ENCODE measurements around the gene C11orf91.
"Not testable (repeated sequence)": the region's sequence is repeated elsewhere in the genome, so short reads cannot be mapped to it uniquely, and the experiment has no call there.

Gene C11orf91

DNA sequence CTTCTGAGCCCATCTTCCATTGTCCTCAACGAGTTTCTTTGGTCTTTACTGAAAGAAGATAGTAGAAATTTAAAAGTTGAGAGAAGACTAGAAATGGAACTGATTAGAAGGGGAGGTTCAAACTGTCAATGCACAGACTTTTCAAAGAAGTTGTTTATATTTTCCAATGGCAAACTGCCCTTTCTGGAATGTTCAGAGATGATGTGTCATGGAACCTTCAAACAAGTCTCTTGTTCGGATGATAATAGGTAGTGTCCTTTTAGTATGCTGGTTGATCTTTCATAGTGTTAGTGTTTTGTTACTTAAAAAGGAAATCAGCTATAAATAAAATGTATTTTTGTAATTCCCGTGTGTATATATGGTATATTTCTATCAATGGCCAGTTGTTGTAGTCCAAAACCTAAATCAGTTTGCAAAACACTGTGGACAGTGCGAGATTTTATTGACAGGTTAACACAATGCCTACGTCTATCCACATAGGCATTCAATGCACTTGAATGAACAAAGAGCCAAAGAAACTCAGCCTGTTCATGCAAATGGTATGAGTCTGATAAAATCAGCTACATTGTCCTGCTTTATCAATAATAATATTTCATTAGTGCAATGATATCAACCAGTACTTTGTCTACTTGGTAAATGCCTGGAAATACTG lies 30.9 kb downstream of the C11orf91 start:
- DNase-seq (ENCODE audit: low read depth in 2 of 2): no peak

DNA sequence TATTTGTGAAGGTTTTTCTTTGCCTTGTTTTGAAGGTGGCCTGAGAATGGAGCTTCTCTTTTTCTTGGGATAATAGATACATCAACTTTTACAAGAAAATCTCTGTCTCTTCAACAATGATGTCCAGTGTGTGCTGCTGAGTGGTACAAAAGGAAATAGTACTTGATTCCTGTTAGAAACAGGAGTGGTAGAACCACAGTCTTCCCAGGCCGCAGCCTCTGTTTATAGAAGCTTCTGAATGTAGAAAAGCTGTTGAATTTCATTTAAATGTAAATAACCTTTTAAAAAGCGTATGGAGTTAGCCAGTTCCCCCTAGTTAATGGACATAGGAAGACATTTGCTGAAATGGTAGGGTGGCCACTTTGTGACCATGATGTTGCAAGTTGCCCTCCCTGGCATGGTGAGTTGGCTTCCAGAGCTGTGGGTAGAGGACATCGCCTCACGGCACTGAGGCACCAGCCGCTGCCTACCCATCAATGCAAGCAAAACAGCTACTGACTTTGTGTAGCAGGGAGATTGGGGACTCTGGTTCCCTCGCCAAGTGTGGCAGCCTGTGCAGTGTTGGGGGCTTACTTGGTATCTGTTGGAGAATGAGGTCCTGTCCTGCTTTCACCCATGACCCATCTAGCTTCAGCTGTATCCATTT lies 31.6 kb downstream of the C11orf91 start:
- DNase-seq (ENCODE audit: low read depth in 2 of 2): no peak

DNA sequence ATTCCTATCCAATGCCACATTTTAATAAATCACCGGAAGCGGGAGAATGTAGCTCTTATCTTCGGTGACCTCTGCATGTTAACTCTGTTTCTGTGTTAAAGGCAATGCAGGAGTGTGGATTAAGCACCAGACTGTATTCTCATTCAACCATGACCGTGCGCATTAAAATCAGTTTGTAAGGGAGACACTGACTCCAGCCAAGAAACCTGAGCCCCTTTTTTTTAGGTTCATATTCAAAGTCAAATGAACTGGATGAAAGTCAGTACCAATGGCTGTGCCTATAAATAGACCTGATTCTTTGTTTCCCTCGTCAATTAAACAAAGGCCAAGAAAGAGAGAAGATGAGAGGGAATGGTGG lies 32.2 kb downstream of the C11orf91 start:
- no peak for DNase-seq (ENCODE audit: low read depth in 2 of 2)

DNA sequence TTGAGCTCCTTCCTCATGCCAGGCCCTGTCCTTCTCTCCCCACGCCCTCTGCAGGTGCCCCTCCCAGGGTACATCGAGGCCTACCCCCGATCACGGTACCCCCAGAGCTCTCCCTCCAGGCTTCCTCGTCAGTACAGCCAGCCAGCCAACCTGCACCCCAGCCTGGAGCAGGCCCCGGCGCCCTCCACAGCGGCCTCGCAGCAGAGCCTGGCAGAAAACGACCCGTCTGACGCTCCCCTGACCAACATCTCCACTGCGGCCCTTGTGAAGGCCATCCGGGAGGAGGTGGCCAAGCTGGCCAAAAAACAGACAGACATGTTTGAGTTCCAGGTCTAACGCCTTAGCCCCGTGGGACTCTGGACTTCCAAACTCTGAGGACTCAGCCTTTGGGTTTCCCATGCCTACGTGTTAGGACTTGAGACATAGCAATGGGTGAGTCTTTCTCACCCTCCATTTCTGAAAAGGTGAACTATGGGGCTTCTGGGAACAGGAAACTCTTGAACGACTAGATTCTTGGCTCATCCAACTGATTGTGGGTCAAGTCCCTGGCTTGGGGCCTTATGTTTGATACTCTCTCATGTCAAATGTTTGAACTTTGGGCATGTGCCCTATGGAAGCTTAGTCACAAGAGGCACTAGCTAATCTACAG lies 32.7 kb downstream of the C11orf91 start:
- no peak for DNase-seq (ENCODE audit: low read depth in 2 of 2)

DNA sequence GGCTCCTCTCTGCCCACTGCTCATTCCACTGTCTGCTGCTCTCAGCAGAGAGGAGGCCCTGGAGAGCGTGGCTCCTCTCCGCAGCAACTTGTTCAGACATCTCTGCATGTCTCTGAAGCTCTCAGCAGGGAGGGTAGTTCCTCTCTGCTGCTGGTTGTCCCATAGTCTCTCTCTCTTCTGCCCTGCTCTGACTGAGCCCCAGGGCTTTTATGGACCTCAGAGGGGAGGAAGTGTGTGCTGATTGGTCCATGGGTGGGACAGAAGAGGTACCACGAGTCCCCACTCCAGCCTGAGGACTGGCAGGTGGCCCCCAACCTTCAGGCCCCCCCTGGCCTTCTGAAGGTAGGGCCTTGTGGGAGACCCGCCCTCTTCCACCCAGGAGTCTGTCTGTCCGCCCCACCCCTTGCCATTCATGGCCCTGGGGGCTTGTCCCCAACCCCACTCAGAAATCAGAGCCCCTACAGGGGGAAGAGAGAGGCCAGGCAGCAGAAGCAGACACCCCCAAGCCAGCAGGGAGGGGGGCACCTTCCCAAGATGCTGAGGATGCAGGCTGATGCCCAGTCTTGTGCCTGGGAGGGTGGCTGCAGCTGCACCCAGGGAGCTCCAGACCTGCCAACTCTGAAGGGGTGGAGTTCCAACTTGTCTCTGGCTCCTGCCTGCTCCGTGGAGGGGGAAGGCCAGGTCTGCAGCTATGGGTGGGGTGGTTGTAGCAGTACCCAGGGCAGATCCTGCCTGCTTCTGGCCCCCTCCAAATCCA lies 35.1 kb downstream of the C11orf91 start:
- DNase-seq (ENCODE audit: low read depth in 2 of 2): no peak

DNA sequence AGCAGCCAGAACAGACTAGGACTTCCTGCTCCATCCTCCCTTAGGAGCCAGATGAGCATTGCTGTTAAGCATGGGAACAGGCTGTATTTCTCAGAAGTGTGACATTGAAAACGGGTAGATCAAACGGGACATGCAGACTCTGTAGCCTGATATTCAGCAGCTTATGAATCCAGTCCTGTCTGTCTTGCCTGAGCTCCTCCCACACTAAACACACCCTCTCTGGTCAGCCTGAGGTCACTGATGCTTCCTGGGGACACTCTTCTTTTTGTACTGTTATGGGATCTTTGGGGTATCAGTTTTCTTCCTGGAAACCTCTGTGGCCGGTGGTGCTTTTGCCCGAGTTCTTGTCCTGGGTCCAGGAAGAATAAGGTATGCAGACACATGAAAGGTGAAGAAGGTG lies 35.8 kb downstream of the C11orf91 start:
- DNase-seq (ENCODE audit: low read depth in 2 of 2): no peak

DNA sequence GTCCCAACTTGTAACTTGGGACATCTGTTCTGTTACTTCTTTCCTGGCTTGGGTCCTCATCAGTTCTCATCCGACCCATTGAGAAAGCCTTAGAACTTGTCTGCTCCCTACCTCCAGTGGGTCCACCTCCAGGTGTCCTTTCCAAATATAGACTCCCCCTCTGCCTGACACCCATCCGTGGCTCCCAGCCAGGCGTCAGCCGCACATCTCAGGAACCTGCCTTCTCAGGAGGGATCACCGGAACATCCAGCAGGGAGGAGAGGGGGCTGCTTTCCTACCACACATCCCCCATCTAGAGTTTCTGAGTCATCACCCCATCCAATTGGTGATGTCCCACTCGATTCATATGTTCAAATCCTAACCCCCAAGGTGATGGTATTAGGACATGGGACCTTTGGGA lies 36.5 kb downstream of the C11orf91 start:
- no peak for DNase-seq (ENCODE audit: low read depth in 2 of 2)

DNA sequence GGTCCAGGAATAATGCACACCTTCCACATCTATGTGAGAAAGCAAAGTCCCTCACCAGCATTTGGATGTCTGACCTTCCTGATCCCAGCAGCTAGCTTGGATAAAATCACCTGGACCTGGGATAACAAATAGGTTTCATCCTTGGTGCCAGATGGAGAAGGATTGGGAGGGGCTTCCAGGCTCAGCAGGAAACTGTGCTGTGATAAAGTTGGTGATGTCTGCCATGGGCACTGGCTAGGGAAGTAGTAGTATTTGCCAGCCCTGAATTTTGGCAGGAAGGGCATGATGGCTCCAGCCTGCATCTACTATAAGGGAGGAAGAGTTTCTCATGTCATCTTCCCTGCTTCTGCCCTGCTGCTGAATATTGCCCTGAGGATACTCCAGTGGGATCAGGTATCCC lies 37.5 kb downstream of the C11orf91 start:
- no peak for DNase-seq (ENCODE audit: low read depth in 2 of 2)

DNA sequence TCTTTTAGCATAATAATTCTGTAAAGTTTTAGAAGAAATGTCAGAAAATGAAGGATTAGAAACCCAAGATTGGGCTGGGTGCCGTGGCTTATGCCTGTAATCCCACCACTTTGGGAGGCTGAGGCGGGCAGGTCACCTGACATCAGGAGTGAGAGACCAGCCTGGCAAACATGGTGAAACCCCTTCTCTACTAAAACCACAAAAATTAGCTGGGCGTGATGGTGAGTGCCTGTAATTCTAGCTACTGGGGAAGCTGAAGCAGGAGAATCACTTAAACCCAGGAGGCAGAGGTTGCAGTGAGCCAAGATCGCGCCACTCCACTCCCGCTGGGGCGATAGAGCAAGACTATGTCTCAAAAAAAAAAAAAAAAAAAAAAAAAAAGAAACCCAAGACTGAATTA lies 39.1 kb downstream of the C11orf91 start:
- not testable (repeated sequence) for DNase-seq (ENCODE audit: low read depth in 2 of 2)

DNA sequence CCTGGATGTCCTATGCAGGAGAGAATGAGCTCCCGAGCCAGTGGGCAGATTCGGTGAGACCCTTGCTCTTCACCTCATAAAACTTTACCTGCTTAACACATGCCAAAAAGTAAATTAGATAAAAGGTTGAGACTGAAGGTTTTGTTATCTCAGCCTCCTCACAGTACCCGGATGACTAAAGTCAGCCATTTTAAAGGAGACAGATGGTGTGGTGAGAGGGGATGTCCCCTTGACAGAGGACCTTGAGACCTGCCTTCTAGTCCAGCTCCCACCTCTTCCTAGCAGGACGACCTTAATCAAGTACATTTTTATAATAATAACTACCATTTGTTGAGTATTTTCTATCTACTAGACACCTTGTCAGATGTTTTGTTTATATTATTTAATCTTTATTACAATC lies 39.7 kb downstream of the C11orf91 start:
- no peak for DNase-seq (ENCODE audit: low read depth in 2 of 2)

DNA sequence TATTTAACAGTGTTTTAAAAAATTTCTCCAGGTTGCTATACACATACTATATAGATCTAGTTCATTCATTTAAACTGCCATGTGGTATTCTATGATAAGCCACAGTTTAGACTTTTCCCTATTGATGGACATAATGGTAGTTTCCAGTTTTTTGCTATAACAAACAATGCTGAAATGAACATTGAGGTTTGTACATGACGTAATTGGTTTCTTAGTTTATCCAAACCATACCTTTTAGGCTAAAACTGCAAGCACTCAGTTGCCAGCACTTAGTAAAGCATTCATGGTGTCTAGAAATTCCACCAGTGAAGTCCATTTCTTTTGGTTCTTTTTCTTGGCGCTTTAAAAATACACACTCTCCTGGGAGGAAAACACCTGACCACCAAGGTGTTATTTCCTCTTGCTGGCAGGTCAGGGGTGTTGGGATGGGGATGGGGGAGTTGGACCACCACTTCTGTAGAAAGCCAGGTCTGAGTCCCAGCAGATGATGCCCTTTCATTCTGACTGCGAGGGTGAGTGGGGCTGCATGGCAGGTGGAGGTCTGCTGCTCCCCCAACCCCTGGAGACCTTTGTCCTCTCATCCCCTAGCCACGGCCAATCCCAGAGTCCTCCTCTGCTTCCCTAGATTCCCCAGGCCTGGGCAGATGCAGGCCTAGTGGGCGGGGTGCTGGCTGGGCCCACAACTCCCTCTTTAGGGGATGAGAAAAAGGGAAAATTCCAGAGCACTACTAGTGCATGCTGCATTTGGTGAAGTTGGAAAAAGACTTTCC lies 41.1 kb downstream of the C11orf91 start:
- no peak for DNase-seq (ENCODE audit: low read depth in 2 of 2)

DNA sequence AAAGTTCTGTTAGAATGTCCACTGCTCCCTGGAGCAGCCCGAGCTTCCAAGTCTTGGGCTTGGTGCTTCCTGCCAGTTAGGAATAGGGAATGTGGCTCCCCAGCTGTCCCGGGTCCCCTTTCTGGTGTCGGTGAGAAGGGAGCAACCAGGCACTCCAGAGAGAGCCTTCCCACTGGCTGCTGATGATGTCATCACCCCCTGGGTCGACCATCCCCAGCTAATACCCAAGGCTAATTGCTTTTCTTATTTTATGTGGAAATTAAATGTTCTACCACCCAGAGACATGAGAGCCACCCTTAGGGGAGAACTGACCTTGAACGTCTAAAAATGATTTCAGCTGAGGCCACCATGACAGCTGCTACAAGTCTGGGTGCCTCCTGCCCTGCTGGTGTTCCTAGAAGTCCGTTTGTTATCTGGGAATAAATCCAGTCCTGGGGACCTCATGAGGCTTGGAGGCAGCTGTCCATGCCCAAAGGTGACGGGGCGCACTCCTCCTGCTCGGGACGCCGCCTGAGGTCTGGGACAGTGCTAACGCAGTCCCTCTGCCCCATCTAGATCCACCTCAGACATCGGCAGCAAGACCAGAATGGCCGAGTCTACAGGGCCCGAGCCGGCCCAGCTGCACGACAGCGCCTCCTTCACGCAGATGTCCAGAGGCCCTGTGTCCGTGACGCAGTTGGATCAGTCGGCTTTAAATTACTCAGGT lies 42.3 kb downstream of the C11orf91 start:
- DNase-seq (ENCODE audit: low read depth in 2 of 2): no peak

DNA sequence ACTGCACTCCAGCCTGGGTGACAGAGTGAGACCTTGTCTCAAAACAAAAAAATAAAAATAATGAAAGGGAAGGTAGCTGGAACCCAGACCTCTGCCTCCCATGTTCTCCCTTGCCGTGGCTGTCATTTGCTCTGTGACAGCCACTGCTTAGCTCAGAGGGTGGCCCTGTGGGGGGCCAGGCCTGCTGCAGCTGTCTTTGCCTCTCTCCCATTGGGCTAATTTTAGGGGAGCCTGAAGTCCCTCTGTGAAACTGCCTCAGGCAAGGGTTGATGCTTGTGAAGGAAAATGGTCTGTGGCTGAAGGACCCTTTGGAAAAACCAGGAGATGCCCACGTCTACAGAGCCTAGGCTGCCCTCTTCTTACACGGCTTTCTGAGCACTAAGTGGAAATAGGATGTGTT lies 42.9 kb downstream of the C11orf91 start:
- no peak for DNase-seq (ENCODE audit: low read depth in 2 of 2)

DNA sequence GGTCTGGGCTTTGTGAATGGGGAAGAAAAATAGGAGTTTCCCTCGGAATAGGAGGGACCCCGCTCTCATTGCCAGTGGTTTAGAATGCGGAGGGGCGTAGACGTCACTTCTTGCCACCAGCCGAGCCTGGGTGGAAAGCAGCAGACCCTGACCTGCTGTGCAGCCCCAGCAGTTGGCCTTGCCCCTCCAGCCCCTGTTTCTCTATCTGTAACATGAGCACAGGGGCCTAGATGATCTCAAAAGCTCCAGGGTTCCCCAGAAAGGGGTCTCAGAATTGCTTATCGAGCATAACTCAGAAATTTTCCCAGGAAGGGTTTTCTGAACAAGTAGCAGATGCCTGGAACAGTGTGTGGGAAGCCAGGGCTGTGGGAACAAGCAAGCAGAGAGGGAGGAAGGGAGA lies 43.9 kb downstream of the C11orf91 start:
- no peak for DNase-seq (ENCODE audit: low read depth in 2 of 2)

DNA sequence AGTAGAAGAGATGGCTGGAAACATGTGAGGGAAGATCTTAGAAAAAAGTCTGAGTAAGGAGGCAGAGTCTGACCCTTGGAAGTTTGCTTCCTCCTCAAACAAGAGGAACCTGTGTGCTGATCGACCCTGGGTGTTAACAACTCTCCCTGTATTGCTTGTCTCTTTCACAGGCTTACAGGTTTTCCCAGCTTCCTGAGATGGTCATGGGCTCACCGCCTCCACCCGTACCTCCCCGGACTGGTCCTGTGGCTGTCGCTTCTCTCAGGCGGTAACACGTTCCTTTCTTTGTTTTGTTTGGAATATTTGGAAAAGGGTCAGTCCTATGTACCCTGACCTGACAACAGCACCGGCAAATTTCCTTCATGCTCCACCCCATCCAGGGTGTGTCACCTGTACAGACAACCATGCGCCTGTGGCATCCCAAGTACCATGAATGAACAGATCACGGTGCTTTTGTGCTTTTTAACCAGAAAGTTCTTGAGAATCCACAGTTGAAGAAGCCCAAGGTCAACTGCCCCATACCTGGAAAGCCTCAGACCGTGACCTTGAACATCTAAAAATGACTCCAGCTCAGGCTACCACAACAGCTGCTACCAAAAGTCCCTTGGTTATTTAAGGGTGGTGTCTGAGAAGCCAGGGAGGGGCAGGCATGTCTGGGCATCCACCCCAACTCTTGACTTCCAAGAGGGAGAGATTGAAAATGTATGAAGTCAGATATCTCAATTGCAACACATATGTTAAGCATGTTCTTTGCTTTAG lies 44.6 kb downstream of the C11orf91 start:
- DNase-seq (ENCODE audit: low read depth in 2 of 2): no peak

DNA sequence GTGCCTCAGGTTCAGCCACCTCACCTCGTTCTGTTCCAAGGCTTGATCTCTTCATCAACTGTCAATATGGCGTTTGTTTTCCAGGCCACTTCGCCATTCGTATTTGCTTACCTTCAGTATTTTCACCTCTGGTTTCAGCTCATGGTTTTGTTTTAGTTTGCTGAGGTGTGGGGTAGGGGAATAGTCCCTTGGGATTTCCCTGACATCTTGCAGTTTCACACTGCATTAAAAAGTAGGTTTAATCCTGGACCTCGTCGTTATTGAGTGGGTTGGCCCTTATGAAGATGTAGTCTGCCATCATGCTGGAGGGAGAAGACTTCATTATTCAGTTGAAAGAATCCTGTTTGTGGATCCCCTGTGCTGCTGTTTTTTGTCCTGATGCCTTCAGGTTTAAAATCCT lies 46.0 kb downstream of the C11orf91 start:
- DNase-seq (ENCODE audit: low read depth in 2 of 2): no peak

DNA sequence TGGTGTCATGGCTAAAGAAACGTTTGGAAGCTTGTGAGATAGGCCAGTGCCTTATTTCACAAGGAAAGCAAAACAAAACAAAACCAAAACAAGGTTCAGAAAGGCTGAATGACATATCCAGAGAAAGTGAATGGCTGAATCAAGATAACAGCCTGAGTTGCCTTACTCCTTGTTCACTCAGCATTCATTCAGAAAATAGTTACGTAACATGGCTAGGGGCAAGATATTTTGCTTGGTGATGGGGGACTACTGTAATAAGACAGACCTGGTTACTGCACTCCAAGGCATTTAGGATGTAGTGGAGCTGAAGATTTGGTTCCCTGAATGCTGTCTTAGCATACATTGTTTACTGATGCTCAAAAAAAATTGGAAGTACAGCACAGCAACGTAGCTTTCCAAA lies 47.7 kb downstream of the C11orf91 start:
- DNase-seq (ENCODE audit: low read depth in 2 of 2): no peak

DNA sequence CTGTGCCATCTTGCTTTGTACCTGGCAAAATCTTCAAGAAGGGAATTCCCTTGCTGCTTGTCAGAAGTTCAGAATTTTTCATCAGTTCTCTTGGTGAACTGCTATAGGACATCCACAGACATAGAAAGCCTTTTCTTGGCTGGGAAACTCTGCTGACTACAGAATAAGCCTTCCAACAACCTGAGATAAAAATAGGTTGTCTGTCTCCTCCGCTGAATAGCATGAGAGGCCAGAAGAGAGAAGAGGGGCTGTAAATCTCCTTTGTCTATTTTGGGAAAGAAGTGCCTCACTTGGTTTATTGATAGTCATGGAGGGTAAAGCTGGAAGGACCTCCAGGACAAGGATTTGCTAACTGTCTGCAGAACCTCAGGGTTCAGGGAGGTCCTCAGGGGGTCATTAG lies 48.2 kb downstream of the C11orf91 start:
- DNase-seq (ENCODE audit: low read depth in 2 of 2): no peak

DNA sequence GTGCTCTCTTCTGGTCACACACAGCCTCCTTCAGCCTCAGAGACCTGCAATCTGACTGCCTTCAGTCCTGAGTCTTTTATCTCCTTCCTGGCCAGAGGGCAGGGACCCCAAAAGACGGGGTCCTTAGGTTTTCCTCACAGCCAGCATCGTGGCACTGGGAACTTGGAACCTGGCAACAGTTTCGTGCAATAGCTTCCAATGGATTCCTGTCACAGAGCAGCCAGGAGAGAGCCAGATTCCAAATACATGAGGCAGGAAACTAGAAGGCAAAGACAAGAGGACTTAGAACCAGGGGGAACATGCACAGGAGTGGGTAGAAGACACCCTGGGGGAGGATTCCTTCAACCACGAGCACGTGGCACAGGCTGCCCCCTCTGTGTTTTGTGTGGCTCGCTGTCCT lies 48.6 kb downstream of the C11orf91 start:
- DNase-seq (ENCODE audit: low read depth in 2 of 2): no peak

DNA sequence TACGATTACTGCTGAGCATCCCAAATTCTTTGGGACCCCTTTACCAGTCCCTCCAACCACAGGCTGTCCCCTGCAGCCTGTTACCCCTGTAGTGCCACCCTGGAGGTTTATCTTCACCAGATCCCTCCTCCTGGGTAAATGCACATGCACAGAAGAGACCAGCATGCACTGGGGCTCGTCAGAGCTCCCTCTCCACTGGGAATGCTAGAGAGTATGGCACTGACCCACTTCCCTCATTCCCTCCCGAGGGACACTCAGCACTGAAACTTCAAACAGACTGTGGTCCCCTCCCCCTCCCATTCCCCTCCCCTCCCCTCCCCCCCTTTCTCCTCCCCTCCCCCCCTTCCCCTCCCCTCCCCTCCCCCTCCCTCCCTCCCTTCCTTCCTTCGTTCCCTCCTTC lies 49.1 kb downstream of the C11orf91 start:
- DNase-seq (ENCODE audit: low read depth in 2 of 2): no peak

DNA sequence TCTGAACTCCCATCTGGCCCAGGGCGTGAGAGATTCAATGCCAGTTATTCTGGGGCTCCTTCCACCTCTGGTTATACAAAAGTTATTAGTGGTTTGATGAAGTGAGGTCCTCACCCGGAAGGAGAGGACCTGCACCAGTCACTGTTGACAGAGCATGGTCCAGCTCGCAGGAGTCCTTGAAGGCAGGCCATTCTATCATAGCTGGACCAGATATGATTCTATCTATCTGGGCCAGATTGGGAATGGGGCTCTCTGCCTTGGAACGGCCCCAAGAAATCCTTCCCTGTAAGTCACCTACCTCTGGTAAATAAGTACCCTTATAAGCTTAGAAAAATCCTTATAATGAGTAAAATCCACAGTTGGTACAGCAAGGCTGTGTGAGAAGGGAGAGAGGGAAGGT lies 50.7 kb downstream of the C11orf91 start:
- no peak for DNase-seq (ENCODE audit: low read depth in 2 of 2)

Measured in fibroblast of skin of left quadriceps (primary cell).